Inflammatory macrophage treated with lipopolysaccharide for 1 hour (primary cell): ENCODE data around the gene MIAT.
A peak's percentile ranks its signal among the peaks of the same experiment; 100 is the strongest.

ENCODE experiments used
- DNase-seq, 2 donors: peaks; one replicate each; pipeline ENCODE4 v3.0.0-alpha.2; 2020 to 2022

Gene MIAT

DNA sequence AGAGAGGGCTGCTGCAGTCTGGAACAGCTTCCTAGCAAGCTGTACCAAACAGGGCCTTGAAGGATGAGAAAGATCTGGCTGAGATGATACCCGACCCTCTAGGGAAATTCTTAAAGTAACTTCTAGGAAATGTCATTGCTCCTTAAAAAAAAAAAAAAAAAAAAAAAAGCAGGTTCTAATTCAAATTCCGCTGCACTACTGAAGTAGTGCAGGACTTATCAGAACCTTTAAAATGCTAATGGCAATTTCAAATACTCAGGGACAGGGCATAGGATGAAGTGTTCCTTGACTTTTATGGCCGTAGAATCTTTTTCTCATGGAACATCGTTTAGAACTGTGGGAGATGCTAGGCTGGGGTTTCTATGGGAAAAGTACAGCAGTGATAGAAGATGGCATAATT, 13.1 kb downstream of the MIAT start:
- DNase-seq = no peak

DNA sequence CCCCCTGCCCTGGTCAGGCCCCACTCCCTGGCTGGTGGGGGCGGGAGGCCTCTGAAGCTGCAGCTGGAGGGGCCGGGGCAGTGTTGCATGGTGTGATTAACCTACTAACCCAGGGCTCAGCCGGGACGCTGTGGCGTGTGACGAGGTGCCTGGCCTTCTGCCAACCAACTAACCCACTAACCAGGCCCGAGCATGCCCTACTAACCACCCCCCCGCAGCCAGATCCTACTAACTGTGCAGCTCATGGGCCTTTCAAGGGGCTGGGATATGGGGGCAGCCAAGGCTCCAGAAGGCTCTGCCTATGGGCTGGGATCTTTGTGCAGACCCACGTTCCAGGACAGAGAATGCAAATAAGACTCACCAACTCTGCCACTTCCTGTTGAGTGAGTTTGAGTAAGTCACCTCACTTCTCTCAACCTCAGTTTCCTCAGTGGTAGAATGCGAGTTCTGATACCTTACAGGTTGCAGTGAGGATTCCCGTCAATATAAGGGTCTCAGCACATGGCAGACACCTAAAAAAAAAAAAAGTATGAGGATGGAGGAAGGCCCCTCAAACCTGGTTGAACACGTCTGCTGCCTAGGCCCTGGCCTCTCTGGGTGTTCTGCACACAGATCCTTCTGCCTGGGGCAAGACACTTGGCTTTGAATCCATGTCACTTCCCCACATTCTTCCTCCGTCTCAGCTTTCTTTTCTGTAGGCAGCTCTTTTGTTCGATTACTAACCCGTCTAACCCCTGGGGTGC, 14.1 kb downstream of the MIAT start:
- no peak for DNase-seq

DNA sequence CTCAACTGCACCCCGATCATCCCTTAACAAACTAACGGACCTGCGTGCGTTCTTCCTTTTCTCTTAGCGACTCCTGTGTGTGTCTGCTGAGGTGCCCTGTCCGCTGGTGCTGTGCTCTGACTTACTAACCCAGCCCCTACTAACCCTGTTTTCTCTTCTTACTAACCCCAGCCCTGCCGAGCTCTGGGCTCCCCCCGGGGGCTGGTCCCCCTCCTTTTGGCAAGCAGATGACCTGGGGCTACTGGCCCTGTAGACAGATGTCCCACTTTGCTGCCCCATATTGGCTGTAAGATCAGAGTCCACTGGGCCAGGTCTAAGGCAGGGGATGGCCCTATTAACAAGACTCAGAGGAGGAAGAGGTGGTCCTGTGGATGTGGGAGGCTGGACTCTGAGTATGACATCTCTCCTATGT, 14.7 kb downstream of the MIAT start:
- no peak for DNase-seq

DNA sequence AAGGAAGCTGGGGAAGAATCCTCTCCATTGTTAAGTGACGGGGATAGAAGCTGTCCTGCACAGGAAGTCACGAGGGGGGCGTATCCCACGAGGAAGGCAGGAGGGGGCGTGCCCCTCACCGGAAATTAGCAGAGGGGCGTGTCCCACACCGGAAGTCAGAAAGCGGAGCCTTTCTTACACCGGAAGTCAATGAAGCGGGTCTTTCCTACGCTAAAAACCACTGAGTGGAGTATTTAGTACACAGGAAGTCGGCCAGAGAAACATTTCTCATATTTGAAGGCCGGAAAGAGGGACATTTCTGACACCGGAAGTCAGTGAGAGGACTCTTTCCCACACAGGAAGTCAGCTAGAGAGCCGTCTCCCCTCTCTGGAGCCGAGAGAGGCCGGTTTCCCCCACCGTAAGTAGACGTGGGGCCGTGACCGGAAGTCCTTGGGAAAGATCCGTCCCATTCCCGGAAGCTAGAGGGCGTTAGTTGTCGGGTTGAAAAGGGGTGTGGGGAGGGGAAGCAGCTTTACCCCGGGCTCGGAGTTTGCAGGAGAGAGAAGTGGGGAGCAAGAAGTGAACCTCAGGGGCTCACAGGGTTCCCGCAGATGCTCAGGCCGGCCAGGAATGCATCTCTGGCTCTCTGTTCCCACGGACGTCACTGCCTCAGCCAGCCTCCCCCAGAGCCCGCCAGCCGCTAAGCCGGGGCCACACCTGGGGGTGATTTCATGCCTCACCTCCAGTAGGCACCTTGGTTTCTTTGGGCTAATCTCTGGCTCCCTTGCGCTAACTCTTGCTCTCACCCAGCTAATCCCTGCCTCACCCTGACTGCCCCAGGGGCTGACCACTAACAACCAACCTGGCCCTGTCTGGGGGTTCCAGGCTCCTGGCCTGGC, 15.4 kb downstream of the MIAT start:
- peak; percentile 91 to 96 for DNase-seq

DNA sequence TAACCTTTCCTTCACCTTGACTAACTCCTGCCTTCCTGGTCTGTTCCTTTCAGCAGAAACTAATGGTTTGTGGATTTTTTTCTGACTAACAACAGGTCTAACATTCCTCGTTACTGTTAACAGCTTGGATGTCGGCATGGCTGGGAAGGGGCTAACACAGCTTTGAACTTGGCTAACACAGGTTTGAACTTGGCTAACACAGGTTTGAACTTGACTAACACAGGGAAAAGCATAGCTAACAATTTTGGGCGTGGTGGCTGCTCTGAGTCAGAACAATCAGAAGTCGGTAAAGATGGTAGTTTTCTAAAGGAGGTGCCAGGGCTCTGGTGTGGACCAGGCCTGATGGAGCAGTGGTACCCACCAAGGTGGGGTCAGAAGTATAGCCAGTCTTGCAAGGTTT, 16.1 kb downstream of the MIAT start:
- no peak for DNase-seq

DNA sequence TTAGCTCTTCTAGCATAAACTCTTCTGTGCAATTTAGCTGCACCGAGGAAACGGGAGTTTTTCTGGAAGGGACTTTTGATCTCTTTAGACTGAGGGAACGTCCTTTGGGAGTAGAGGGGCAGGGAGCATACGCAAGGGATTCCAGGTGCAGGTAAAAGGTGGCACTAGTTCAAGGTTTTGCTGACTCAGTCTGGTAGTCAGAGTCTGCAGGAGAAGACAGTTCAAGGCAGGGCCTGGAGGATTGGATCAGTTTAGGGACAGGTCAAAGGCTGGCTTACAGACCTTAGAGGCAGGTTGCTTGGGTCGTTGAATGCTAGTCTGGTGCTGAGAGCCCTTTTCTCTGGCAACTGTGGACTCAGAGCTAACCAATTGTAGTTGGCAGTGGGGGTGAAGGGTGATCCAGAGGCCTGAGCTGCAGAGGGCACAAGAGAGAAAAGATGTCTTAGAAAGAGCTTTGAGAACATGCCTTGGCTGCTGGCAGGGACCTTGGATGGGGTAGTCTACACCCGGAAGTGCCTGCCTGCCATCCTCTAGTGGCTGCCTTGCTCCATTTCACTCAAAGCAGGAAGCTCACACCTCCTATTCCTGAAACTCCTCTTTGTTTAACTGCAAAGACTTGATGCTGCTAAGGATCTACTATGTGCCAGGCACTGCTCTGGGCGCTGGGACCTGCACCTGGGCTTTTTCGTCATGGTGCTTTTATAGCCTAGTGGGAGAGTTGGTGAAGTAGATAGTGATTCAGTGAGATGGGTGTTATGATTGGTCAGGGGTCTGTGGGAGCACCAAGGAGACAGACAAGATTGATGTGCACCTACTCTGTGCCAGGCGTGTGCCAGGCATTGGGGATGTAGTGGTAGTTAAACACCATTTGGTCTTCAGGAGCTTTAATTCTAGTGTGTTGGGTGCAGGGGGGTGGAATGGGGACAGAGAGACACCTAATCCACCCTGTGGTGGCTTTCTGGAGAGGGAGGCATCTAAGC, 17.1 kb downstream of the MIAT start:
- DNase-seq = no peak

DNA sequence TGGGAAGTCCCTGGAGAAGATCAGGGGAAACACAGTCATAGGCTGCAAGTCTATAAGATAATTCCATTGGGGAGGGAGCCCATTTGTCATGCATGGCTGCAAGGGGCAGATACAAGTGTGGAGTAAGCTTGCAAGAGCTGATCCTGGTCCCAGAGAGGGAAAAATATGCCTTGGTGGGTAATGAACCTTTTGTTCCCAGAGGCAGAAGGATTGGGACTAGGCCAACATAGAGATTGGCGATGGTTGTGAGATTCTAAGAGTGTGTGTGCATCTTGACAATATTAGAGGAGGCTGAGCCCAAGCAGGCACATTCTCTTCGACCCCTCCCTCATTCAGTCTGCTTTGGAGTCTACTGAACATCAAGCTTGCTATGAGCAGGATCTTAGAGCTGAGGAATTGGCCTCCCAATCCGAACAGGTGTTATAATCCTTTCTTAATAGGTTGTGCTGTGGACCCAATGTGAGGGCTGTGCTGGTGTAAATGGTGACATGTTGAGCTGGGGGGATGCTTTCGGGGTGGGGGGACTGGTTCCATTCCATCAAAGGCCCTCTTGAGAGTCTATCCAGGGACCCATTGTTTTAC, 18.4 kb downstream of the MIAT start:
- DNase-seq = no peak

DNA sequence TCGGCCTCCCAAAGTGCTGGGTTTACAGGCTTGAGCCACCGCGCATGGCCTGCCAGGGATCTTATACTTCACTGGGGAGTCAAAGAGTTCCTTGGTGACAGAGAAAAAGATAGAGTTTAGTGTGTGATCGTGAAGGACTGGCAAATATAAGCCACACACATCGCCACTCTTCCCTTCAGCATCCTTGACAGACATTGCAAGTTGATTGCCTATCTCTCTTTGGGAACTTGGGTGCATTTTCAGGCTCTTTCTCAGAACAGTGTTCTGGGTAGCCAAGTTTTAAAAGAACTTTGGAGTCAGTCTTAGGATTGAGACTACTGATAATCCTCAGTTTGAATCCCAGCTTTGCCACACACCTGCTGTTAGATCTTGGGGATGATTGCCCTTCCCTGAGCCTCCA, 19.8 kb downstream of the MIAT start:
- DNase-seq = no peak

DNA sequence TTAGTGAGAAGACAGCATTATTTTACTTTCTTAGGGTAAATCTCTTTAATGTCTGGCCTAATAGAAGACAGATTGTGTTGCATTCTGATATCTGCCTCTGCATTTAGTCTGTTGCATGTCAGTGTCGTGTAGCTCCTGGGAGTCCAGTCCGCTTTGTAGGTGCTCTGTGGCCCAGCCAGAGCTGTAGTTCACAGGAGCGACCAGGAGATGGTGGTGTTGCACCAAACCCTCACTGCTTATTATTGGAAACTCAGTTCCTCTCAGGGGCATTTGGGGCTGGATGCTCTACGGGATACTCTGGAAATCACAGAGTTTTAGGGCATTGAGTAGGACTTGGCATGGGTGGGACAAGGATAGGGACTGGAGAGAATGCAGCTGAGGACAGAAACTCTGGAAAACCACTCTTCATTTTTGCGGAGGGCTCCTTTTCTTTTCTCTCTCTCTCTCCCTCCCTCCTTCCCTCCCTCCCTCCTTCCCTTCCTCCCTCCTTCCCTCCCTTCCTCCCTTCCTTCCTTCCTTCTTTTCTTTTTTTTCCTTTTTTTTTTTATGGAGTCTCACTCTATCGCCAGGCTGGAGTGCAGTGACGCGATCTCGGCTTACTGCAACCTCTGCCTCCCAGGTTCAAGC, 21.7 kb downstream of the MIAT start:
- peak; percentile 50 to 87 for DNase-seq

DNA sequence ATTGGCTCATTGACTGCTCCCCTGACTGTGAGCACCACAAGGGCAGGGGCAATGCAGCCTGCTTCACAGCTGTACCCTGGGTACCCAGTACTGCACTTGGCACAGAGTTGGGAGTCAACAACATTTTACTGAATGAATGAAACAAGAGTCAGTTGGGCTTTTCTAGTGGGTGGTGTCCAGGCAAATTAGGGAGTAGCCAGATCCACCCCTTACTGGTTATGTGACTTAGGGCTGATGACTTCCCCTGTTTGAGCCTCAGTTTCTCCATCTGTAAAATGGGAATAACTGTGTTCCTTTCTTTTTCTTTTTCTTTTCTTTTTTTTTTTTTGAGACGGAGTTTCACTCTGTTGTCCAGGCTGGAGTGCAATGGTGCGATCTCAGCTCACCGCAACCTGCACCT, 23.1 kb downstream of the MIAT start:
- no peak for DNase-seq

DNA sequence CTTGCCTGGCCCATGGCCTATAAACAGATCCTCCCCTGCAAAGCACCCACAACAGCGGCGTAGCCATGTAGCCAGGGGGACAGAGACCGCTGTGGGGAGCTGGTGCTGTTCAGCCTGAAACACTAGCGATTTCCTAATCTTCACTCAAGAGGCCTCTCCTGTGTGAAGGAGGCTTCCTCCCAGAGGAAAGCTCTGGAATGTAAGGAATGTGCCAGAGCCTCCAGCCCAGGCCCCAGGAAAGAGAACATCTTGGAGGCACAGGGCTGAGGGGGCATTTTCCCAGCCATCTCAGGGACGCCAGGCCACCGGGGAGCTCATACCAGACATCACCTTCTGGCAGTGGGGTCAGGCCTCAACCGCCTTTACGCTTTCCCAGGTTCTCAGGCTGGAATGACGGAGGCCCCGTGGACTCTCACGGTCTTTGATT, 24.0 kb downstream of the MIAT start:
- no peak for DNase-seq

DNA sequence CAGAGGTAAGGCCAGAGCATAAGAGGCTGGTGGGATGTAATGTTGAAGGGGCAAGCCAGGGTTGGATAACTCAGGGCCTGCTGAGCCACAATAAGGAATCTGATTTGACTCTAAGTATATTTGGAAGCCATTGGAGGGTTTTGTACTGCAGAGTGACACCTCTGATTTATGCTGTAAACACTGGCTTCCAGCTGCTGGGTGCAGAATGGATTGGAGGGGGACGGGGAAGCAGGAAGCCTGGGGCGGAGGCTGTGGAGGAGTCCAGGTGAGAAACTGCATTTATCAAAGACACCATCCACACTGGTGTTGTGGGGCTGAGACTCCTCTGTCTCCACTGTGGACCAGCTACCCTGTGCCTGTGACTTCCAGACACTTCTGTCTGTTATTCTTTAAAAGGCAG, 26.8 kb downstream of the MIAT start:
- no peak for DNase-seq

DNA sequence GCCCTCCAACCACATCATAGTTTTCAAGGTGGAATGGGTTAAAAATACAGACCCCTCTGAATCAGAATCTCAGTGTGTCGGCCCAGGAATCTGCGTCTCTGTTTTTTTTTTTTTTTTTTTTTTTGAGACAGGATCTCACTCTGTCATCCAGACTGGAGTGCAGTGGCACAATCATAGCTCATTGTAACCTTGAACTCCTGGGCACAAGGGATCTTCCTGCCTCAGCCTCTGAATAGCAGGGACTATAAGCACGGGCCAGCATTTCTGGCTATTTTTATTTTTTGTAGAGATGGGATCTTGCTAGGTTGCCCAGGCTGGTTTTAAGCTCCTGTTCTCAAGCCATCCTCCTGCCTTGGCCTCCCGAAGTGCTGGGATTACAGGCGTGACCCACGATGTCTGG, 28.2 kb downstream of the MIAT start:
- no peak for DNase-seq

DNA sequence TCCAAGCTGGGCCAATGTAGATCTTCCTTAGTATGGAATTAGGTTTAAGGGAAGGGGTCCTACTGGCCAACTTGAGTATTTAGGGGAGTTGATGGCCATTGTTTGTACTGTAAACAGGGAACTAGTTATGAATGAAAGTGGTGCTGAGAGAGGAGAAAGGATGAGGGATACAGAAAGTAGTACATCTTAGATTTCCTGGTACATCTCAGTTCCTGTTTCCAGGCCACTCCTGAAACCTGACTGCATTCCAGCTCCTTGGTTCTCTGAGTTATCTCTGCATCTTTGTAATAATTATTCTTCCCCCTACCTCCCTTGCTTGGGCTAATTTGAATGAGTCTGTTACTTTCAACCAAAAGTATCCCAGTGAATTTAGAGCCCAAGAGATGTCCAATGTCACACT, 30.1 kb downstream of the MIAT start:
- no peak for DNase-seq

DNA sequence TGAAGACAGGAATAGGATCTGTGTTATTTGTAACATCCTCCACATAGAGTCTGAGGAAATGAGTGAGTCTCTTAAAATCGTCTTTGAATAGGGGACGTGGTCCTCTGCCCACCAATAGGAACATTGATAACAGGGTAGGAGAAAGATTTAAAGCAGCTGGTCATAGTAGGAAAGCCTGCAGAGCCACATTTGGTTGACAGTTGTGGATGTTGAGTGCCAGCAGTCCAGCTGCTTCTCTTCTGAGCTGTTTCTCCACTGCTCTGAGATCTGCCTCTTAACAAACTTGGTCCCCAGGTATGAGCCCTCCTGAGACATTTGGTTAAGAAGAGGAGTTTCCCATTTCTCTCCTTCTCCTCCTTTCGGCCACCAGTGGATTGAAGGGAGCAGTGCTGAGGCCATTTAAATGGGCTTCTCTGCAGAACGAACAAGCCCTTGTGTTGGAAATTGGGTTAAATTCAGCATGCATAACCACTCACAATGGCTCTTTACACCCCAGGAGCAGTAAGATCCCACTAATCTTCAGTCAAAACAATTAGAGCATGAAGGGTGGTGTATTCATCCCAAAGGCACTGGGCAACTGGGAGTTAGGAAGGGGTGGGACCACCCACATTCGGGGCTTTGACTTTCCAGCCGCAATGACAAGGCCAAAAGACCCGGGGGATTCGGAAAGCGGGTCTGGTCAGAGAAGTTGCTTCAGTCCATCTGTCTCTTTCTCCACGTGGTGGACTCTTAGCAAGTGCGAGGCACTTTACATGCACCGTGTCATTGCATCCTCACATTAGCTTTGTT, 32.3 kb downstream of the MIAT start:
- DNase-seq = no peak

DNA sequence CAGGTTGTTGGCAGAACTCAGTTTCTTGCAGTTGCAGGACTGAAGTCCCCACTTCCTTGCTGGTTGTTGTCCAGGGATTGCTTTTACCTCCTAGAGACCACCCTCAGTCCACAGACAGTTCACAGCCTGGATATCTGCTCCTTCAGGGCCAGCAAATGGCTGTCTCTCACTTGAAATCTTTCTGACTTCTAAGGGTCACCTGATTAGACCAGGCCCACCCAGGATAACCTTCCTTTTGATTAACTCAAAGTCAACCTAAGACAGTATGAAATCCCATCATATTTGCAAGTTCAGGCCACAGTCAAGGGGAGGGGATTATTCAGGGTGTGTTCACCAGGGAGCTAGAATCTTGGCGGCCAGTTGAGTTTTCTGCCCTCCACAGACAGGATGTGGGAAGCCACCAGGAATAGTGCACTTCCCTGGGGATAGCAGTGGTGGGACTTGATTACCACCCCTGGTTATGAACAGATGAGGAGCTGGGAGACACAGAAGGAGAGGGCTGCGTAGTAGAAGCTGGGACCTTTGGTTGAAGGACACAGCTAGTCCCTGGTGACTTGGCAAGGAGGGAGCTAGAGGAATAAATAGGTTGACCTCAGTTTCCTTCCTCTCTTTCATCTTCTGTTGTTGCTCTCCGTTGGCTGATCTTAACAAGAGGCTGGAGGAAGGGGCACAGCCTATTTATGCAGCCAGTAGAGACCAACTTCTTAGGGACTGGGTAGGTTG, 33.4 kb downstream of the MIAT start:
- no peak for DNase-seq

DNA sequence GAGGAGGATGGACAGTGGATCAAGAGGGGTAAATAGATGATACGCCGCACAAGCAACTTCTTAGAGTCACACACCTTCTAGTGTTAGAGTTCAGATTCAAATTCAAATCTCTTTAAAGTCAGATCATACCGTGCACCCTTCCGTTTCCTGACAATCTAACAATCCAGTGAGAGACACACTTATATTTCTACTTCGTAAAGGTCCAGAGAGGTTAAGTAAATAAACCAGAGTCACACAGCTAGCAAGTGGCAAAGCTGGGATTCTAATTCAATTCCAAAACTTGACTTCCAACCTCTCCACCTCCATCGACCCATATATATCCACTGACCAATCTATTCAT, 34.0 kb downstream of the MIAT start:
- no peak for DNase-seq

DNA sequence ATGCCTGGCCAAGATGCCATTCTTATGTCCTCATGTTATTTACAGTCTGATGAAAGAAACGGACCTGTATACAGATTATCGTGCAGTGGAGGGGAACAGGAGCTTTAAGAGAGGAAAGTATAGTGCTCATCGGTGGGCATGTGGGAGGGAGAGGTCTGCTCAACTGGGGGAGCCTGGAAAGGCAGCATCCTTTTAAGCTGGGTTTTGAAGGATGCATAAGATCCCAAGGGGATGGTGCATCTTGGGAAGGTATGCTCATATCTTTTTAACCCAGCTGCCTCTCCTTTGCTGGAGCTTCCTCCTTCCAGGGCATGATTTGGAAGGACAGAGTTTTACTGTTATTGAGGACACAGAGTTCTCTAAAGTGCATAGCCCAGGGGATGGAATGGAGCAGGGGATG, 34.8 kb downstream of the MIAT start:
- DNase-seq = no peak

DNA sequence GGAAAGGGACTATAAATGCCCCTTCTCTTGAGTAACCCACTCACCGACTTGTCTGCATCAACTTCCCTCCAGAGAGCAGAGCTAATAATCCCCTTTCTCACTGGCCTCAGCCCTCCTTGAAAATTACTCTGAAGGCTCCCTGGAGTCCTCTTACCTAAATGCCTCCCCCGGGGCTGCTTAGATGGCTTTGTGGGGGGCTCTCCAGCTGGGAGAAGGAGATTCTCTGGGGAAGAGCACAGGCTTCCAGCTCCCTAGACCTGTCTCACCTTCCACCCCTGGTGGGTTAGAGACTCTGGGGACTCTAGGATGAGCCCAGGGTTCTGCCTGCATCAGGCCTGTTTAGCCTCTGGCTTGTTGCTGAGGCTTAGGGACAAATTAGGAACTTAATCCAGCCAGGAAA, 39.8 kb downstream of the MIAT start:
- DNase-seq = no peak

DNA sequence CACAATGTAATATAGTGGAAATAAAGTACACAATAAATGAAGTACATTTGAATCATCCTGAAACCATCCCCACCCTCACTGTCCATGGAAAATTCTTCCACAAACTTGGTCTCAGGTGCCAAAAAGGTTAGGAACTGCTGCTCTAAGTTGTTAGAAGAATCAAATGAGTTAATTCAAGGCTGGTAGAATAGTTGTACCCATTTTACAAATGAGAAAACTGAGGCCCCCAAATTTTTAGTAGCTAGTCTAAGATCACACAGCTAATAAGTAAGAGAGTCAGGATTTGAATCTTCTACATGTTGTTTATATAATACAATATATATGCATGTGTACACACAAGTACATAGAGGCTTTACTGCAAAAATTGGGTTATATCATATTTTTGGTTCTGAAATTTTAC, 43.1 kb downstream of the MIAT start:
- no peak for DNase-seq

DNA sequence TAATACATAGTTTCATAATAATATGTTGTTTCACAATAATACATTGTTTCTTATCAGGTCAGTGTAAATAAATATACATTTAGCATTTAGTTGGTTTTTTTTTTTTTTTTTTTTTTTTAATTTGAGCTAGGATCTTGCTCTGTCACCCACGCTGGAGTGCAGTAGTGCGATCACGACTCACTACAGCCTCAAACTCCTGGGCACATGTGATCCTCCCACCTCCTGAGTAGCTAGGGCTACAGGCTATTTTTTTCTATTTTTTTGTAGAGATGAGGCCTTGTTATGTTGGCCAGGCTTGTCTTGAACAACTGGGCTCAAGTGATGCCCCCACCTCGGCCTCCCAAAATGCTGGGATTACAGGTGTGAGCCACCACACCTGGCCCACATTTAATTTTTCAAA, 43.5 kb downstream of the MIAT start:
- no peak for DNase-seq
